ENCODE data around the gene LMLN.
"Not testable (repeated sequence)": the region's sequence is repeated elsewhere in the genome, so short reads cannot be mapped to it uniquely, and the experiment has no call there.

Gene LMLN

DNA sequence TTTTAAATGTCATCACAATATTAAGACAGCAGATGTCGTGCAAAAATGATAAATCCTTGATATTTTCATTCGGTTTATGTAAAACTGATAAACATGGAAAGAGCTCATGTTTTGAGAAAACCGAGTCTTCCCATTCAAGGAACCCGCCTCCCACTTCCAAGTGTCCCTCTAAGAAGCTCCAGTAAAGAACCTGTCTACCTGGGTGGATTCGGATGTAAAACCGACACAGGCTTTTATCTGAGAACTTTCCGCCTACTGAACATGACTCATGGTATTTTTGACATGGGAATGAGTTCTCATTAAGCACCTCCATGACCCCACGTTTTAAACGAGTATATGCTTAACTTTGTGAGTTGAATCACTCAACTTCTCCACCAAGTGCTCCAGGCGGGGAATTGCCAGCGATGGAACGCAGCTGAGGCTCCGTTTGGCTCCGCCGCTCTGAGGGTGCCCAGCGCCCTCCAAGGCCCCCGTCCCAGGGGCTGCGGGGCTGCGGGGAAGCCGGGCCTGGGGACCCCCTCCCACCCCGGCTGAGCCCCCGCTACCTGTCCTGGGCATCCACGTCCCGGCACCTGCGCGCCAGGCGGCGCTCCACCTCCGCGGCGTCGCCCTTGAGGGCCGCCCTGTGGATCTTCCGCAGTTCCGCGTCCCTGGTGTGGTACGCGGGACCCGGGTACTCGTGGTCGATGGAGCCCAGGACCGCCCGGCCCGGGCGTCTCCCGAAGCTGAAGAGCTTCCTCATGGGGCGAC lies 119.9 kb downstream of the LMLN start:
- DNase-seq (ENCODE audit: low read depth) = no peak

DNA sequence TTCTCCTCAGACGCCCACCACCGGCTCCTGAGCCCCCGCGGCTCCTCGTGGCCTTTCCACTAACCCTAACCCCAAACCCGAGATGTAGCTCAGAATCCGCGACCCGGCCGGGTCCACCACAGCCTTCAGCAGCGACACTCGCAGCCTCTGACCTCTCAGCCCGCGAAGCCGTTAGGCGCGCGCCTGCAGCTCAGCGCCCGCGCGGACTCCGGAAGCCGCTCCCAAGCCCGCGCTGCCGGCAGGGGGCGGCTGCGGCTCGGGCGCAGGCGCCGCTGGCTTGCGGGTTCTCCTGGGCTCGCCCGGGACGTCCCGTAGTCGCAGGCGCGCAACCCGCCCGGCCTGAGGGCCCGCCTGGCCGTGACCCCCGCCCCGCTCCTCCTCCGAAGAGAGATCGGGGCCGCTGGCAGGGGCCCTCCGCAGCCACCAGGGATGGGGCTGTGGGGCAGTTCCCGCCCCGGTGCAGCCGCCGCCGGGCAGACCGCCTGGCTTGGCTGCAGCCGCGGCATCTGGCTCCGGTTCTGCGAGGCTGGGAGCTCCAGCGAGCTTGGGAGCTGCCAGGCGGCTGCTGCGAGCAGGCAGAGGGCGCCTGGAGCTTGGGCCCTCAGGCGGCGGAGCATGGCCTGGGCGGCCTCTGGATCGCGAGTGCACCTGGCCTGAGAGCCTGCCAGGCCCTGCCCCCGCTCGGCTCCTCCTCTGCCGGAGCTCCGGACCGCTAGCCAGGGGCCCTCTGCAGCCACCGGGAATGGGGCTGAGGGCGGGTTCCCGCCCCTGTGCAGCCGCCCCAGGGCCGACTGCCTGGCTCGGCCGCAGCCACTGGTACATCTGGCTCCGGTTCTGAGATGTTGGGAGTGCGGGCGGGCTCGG lies 120.7 kb downstream of the LMLN start:
- peak; percentile 64 for DNase-seq (ENCODE audit: low read depth)

DNA sequence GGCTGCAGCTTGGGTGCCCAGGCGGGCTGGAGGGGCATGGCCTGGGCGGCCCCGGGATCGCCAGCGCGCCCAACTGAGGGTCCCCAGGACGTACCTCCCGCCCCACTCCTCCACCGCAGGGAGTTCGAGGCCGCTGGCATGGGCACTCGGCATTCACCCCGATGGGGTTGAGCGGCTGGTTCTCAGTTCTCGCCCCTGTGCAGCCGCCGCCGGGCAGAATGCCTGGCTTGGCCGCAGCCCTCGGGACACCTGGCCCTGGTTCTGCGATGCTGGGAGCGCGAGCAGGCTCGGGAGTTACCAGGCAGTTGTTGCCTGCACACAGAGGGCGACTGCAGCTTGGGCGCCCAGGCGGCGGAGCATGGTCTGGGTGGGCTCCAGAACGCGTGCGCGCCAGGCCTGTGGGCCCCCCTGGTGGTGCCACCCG lies 121.4 kb downstream of the LMLN start:
- DNase-seq (ENCODE audit: low read depth) = no peak

DNA sequence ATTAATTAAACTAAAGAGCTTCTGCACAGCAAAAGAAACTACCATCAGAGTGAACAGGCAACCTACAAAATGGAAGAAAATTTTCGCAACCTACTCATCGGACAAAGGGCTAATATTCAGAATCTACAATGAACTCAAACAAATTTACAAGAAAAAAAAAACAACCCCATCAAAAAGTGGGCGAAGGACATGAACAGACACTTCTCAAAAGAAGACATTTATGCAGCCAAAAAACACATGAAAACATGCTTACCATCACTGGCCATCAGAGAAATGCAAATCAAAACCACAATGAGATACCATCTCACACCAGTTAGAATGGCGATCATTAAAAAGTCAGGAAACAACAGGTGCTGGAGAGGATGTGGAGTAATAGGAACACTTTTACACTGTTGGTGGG lies 122.2 kb downstream of the LMLN start:
- not testable (repeated sequence) for DNase-seq (ENCODE audit: low read depth)

DNA sequence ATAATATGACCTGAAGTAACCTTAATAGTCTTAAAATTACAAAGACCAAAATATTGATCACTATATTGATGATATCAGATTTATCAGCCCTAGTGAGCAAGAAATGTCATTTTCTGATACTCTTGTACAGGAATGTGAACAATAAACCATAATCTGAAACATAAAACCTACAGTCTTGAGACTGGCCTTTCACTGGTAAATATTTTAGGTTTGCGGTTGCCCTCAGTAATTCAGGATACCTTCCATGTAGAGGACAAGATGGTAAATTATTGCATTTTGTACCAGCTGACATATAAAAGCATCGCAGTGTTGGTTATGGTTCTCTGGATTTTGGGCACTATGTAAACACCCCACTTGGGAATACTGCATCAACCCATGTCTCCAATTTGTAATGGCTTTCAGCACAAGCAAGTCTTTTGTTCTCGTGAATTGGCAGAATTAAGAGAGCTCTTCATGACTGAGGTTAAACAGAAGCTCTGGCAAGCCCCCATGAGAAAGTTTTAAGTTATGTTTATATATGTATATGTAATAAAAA lies 128.5 kb downstream of the LMLN start:
- DNase-seq (ENCODE audit: low read depth) = no peak

DNA sequence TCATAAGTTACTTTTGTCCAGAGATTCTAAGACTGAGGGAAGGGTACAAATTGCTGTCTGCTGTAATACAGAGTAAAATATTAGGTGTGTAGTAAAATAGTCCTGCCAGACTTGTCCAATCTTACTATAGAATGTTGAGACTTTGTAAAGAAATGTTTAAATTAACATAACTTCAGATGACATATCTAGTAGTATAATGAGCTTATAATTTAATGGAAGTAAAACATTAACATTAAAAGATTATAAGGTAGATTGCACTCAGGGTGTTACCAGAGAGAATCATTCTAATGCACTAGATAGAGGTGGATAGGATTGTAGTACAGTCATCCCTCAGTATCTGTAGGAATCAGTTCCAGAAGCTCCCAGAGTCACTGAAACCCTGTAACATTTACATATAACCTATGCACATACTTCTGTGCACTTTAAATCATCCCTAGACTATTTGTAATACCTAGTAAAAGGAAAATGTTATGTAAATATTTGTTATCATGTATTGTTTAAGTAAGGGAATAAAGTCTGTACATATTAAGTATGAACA lies 130.8 kb downstream of the LMLN start:
- DNase-seq (ENCODE audit: low read depth) = no peak

DNA sequence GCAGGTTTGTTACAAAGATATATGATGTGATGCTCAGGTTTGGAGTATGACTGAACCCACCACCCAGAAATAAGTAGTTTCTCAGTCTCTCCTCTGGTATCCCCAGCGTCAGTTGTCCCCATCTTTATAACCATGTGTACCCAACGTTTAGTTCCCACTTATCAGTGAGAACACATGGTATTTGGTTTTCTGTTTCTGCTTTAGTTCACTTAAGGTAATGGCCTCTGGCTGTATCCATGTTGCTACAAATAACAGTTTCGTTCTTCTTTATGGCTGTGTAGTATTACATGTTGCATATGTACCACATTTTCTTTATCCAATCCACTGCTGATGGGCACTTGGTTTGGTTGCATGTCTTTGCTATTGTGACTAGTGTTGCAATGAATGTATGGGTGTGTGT lies 132.3 kb downstream of the LMLN start:
- DNase-seq (ENCODE audit: low read depth) = no peak

DNA sequence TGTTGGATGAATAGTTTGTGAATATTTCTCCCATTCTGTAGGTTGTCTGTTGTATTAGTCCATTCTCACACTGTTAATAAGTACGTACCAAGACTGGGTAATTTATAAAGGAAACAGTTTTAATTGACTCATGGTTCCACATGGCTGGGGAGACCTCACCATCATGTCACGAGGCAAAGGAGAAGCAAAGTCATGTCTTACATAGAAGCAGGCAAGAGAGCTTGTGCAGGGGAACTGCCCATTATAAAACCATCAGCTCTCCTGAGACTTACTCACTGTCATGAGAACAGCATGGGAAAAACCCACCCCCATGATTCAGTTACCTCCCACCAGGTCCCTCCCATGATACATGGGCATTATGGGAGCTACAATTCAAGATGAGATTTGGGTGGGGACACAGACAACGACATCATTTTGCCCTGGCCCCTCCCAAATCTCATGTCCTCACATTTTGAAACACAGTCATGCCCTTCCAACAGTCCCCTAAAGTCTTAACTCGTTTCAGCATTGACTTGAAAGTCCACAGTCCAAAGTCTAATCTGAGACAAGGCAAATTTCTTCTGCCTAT lies 133.2 kb downstream of the LMLN start:
- no peak for DNase-seq (ENCODE audit: low read depth)
